Suppressor macrophage (primary cell): Measurements from ENCODE around the gene LINGO3.

ENCODE experiments used
- DNase-seq, 4 experiments: peaks; one replicate each; pipeline ENCODE4 v3.0.0-alpha.2; 2020 to 2022

LINGO3 gene

DNA sequence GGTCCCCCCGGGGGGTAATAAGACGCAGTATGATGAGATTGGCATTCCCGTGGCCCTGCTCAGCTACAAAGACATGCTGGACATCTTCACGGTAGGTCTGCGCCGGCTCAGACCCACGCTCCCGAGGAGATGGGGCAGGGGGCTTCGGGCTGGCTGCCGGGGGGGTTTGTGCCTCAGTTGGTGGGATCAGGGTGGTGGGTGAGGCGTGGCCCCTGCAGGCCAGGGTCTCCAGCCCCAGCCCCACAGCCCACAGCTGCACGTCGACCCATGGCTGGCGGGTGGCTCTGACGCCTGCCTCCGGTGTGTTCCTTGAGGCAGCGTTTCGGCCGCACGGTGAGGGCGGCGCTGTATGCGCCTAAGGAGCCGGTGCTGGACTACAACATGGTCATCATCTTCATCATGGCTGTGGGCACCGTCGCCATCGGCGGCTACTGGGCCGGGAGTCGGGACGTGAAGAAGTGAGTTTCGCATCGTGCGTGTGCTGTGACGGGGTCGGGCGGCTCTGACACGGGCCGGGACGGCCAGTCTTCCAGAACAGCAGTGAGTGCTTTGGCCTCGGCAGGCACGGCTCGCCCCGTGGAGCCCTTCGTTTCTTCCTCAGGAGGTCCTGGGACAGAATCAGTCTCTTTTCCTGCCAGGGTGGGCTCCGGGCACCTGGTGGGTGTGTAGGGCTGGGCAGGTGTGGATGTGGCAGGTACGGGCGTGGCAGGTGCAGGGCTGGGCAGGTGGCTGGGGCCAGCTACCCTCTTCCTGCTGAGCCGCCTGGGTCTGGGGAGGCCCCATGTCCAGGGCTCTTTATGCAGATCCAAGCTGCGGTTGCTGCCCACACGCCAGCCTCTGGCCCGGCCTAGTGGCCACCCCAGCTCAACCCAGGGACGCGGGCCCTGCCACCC is 31.0 kb upstream of the LINGO3 start:
- DNase-seq = no peak

DNA sequence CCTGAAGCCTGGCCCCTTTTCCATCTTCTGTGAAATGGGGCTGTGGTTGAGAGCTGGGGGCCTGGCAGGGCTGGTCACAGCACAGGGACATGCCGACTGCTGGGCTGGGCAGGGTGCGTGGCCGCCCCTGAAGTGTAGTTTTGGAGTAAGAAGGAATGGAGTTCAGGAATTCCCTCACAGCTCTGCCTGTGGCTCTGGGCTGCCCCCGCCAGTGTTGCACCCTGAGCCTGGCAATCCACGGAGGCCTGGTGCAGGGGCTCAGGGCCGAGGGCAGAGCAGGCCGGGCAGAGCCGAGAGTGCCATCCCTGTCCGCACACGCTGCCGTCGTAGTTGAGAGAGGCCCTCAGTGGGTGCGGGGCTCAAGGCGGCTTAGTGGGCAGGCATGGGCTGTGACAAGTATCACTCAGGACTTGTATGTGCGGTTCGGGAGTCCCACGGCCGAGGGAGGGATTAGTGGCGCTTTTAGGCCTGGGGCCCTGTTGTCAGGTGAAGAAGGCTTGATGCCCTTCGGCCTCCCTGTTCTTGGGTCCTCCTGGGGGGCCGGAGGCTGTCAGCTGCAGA is 30.2 kb upstream of the LINGO3 start:
- DNase-seq = no peak

DNA sequence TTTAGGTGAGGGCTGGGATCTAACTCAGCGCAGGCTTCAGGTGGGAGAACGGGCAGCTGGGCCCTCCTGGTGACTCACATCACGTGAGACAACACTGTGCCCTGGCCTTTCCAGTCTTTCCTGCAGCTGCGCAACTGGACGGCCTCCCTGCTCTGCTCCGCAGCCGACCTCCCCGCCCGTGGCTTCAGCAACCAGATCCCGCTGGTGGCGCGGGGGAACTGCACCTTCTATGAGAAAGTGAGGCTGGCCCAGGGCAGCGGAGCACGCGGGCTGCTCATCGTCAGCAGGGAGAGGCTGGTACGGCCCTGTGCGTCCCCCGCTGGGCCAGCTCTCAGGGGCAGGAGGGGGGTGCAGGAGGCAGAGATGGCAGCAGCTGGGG is 29.4 kb upstream of the LINGO3 start:
- DNase-seq = peak in 1 of 4 experiments; percentile 38

GRCh38 chr19:2336528-2337328 is 28.8 kb upstream of the LINGO3 start:
- no peak for DNase-seq

GRCh38 chr19:2335848-2336247 is 27.9 kb upstream of the LINGO3 start:
- DNase-seq = no peak

GRCh38 chr19:2334986-2335846 is 27.3 kb upstream of the LINGO3 start:
- no peak for DNase-seq

- no peak for DNase-seq
These were observed 26.5 kb upstream of the LINGO3 start for GRCh38 chr19:2334426-2334825.

DNA sequence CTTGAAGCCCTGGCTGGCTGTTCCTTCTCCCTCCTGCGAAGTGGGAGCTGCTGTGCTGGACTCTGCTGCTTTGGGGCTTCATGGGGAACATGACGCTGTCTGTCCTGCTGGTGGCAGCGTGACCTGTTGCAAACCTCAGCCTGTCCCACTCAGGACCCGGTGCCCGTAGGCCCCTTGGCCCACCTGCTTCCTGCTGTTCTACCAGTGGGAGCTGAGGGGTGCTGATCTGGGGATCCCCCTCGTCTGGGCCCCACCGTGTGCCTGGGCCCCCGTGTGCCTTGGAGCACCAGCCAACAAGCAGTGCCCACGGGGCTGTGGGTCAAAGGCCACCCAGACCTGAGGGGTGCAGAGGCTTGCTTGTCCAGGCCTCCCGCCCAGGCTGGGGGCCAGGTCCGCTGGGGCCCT is 25.9 kb upstream of the LINGO3 start:
- peak; percentile 36 to 73 (median 56) for DNase-seq

DNA sequence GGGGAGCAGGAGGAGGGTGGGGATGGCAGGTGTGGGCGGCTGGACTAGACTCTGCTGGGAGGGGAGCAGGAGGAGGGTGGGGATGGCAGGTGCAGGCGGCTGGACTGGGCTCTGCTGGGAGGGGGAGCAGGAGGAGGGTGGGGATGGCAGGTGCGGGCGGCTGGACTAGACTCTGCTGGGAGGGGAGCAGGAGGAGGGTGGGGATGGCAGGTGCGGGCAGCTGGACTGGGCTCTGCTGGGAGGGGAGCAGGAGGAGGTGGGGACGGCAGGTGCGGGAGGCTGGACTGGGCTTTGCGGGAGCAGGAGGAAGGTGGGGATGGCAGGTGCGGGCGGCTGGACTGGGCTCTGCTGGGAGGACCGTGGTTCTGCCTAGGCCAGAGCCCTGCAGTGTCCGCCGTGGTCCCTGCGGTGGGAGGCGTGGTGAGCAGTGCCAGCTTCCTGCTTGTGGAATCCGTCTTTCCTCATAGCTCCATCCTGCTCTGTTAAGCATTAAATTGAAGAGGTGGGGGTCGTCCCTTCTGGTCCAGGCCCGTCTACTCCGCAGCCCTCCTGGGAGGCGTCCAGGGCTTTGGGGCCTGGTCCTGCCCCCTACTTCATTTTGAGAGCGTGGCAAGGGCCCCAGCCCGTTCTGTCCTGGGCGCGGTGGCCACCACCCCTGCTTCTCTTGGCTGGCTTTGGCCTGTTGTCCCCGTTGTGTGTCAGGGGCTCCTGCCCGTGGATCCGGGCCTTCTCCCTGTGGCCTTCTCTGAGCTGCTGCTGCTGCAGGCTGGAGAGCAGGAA is 25.3 kb upstream of the LINGO3 start:
- DNase-seq = peak in 3 of 4 experiments; percentile 26 to 51 (median 43)

DNA sequence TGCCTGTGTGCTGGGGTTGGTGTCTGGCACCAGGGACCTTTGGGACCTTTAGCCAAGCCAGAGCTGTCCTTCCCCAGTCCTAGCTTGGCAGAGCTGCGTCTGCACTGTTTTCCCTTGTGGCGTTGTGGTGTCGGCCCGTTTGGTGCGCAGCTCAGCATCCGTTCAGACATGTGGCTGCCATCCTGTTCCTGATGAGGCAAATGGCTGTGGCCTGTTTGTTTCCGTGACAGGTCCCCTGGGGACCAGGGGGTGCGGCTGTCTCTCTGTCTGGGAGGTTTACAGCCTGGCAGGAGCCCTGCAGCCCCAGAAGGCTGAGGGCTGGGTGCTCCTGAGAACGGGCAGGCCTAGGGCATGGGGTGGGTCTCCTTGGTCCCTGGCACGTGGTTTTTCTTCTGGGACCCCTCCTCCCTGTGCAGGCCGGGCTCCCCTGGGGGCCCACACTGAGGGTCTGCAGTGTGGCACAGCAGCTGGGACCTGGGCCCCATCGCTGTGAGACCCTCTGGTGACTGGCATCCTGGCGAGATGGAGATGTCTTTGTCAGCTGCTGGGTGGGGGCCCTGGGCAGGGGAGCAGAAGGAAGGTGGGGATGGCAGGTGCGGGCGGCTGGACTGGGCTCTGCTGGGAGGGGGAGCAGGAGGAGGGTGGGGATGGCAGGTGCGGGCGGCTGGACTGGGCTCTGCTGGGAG is 24.5 kb upstream of the LINGO3 start:
- no peak for DNase-seq

GRCh38 chr19:2331601-2332246 is 23.8 kb upstream of the LINGO3 start:
- DNase-seq = no peak

GRCh38 chr19:2330632-2331284 is 22.8 kb upstream of the LINGO3 start:
- no peak for DNase-seq

DNA sequence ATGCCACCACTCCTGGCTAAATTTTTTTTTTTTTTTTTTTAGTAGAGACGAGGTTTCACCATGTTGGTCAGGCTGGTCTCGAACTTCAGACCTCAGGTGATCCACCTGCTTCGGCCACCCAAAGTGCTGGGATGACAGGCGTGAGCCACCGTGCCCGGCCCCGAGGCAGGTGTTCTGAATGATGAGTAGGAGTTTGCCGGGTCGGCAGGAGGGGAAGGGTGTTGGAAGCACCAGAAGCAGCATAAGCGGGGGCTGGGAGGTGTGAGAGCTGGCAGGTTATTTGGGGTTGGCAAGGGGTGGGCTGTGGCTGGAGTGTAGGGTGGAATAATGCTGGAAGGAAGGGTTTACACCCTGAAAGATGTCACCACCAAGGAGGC is 22.3 kb upstream of the LINGO3 start:
- DNase-seq = no peak

- no peak for DNase-seq
These were observed 21.6 kb upstream of the LINGO3 start for GRCh38 chr19:2329501-2329916.

DNA sequence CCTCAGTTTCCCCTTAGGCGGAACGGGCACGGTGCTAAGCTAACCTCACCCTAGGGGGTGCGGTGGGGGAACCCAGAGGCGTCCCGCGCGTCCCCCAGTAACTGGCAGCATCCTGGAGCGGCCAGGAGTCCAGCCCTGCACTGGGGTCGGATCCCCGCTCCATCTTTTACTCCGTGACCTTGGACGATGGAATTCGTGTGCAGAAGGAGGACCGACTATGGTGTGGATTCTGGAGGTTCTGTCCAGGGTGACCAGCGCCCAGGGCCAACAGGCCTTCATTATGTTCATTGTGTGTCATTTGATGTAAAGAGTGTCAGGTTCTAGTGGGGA is 21.2 kb upstream of the LINGO3 start:
- DNase-seq = no peak

- DNase-seq = peak; percentile 97 to 99 (median 97)
These were observed 20.6 kb upstream of the LINGO3 start, which contains the start of the genes LSM7 and SPPL2B for GRCh38 chr19:2328401-2329148. LSM7 (minus strand) TSS chr19:2328586; CDS start chr19:2328566, 20 bp downstream. SPPL2B (plus strand) TSS chr19:2328684; CDS start chr19:2328710, 26 bp downstream.

- DNase-seq = peak; percentile 84 to 96 (median 92)
These were observed 19.9 kb upstream of the LINGO3 start for GRCh38 chr19:2327773-2328400.

DNA sequence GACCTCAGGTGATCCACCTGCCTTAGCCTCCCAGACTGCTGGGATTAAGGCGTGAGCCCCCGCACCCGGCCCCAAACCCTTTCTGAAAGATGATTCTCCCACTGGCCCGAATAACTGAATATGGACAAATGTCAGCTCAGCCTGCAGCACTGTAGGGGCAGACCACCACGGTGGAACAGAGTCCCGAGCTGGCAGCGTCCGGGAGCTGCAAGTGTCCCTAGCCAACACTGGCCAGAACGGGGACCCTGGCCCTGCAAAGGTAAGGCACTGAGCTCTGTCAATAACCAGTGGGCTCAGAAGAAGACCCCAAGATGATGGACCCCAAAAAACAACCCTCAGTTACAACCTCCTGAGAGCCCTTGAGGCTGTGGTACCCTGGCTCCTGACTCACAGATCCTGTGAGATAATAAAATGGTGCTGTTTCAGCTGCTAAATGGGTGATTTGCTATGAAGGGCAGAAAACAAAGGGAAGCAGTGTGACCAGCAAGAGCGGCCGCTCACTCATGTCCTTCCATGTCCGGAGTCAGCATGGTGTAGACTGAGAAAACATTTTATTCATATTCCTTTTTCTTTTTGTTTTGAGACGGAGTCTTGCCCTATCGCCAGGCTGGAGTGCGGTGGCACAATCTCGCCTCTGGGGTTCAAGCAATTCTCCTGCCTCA is 18.9 kb upstream of the LINGO3 start:
- no peak for DNase-seq
